OCI-LY1 (cell line): ENCODE measurements around the gene CHST8.

ENCODE experiments used
- EZH2 ChIP-seq: fragments of 200-600 bp; sonication (generic), shearing (Covaris generic); IDR thresholded peaks from 2 replicates; pipeline ENCODE4 v1.8.0; 2017; ENCODE audit warnings: borderline replicate concordance, mixed run types, mild to moderate bottlenecking, antibody characterized with exemption, low read length, moderate library complexity, mixed read lengths
- TF ChIP-seq, protein P1 (sequence below): fragments of 200-600 bp; sonication (generic), shearing (Covaris generic); IDR thresholded peaks from 2 replicates; pipeline ENCODE4 v1.5.1; 2017; ENCODE audit warnings: mild to moderate bottlenecking, antibody characterized with exemption, low read length, moderate library complexity, mixed read lengths

DNA sequence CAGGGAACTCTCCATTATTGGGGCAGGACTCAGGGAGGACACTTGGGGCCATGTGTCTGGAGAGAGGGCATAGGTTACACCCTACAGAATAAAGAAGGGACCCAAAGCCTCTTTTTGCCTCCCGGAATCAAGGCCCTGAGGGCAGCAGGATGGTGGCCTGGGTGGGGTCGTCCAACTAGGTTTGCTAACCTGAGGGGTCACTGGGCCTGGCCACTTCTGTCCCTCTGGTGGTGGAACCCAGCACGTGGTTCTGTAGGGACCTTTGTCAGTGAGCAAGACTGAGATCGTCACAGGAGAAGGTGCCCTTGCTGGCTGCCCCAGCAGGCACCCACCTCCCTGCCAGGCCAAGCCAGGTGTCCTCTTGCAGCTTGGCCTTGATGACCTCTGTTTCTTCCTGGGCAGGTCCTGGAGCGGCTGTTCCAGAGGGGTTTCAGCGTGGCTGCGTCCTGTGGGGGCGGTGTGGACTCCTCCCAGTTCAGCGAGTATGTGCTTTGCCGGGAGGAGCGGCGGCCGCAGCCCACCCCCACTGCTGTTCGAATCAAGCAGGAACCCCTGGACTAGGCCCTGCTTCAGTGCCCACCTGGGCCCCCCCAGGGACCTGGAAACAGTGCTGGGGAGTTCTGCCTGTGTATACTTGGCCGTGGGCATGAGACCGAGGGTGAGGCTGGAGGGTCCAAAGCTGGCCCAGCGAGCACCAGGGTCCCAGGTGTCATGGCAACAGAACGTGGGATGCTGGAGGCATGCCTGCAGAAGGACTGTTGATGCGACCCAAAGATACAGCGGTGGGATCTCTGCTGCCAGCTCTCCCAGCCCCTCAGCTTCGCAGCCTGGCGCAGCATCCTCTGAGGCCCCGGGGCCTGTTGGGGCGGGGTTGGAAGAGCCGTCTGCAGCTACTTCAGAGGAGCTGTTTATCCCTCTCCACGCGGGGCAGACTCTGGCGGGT, 190.9 kb downstream of the CHST8 start:
- TF ChIP-seq, protein P1, sequence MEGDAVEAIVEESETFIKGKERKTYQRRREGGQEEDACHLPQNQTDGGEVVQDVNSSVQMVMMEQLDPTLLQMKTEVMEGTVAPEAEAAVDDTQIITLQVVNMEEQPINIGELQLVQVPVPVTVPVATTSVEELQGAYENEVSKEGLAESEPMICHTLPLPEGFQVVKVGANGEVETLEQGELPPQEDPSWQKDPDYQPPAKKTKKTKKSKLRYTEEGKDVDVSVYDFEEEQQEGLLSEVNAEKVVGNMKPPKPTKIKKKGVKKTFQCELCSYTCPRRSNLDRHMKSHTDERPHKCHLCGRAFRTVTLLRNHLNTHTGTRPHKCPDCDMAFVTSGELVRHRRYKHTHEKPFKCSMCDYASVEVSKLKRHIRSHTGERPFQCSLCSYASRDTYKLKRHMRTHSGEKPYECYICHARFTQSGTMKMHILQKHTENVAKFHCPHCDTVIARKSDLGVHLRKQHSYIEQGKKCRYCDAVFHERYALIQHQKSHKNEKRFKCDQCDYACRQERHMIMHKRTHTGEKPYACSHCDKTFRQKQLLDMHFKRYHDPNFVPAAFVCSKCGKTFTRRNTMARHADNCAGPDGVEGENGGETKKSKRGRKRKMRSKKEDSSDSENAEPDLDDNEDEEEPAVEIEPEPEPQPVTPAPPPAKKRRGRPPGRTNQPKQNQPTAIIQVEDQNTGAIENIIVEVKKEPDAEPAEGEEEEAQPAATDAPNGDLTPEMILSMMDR = no peak
- no peak for TF ChIP-seq EZH2
